MCF 10A (cell line): ENCODE measurements around the gene HOXB6. TPM values are rescaled to one million over a fixed set of nuclear protein-coding genes. Genes with fewer than 3 reads are reported as not detected.

Source experiments
- BruUV-seq: library from RNA; stranded (reverse); fragments of 400-500 nt; replicated peaks from 2 replicates; lab custom pipeline; 2021; lab: Mats Ljungman, UMichigan
- CTCF ChIA-PET: fragments of 300-600 bp; sonication (Branson Sonifier 250); formaldehyde crosslinking; extraction: SDS; loops from one replicate; lab custom pipeline; 2021; ENCODE audit warnings: antibody characterized with exemption, inconsistent platforms; lab: Yijun Ruan, JAX
- POLR2A ChIA-PET: fragments of 300-600, 350-650 bp; sonication (Branson Sonifier 250); formaldehyde crosslinking; extraction: SDS; loops from one replicate; lab custom pipeline; 2020; ENCODE audit warnings: antibody characterized with exemption, inconsistent platforms; lab: Yijun Ruan, JAX
- DNase-seq: peaks from one replicate; pipeline ENCODE4 v3.0.0-alpha.2; 2018; ENCODE audit not compliant: unreplicated experiment
- H3K27ac Mint-ChIP-seq: one replicate; pipeline ENCODE4 v1.8.0; 2022; ENCODE audit warnings: mild to moderate bottlenecking, low read depth, mixed read lengths; ENCODE audit not compliant: unreplicated experiment
- H3K27me3 Mint-ChIP-seq: one replicate; pipeline ENCODE4 v1.8.0; 2022; ENCODE audit warnings: mixed read lengths; ENCODE audit not compliant: insufficient read depth, unreplicated experiment
- H3K36me3 Mint-ChIP-seq: one replicate; pipeline ENCODE4 v1.8.0; 2022; ENCODE audit warnings: mild to moderate bottlenecking, moderate library complexity, mixed read lengths; ENCODE audit not compliant: insufficient read depth, unreplicated experiment
- H3K4me1 Mint-ChIP-seq: one replicate; pipeline ENCODE4 v1.8.0; 2022; ENCODE audit warnings: mixed read lengths; ENCODE audit not compliant: insufficient read depth, unreplicated experiment
- H3K4me3 Mint-ChIP-seq: one replicate; pipeline ENCODE4 v1.8.0; 2022; ENCODE audit warnings: mild to moderate bottlenecking, moderate library complexity, mixed read lengths; ENCODE audit not compliant: unreplicated experiment
- H3K9me3 Mint-ChIP-seq: one replicate; pipeline ENCODE4 v1.8.0; 2022; ENCODE audit warnings: mixed read lengths; ENCODE audit not compliant: unreplicated experiment
- intact Hi-C: fragments of 100-400 bp; cut with micrococcal nuclease; formaldehyde crosslinking; loops from 2 replicates; pipeline ENCODE4 v1.14.1; 2022
- total RNA-seq: library from RNA; stranded (reverse); gene quantifications from 2 replicates; pipeline ENCODE4 v1.2.3, GENCODE V29; 2022
- TF ChIP-seq, protein P1 (sequence below): fragments of 200-600 bp; IDR thresholded peaks from one replicate; pipeline ENCODE4 v1.8.0; 2022; ENCODE audit warnings: antibody characterized with exemption, mild to moderate bottlenecking; ENCODE audit not compliant: unreplicated experiment

HOXB6 gene
- total RNA-seq, 1 experiment from 2014 or later: not detected

DNA sequence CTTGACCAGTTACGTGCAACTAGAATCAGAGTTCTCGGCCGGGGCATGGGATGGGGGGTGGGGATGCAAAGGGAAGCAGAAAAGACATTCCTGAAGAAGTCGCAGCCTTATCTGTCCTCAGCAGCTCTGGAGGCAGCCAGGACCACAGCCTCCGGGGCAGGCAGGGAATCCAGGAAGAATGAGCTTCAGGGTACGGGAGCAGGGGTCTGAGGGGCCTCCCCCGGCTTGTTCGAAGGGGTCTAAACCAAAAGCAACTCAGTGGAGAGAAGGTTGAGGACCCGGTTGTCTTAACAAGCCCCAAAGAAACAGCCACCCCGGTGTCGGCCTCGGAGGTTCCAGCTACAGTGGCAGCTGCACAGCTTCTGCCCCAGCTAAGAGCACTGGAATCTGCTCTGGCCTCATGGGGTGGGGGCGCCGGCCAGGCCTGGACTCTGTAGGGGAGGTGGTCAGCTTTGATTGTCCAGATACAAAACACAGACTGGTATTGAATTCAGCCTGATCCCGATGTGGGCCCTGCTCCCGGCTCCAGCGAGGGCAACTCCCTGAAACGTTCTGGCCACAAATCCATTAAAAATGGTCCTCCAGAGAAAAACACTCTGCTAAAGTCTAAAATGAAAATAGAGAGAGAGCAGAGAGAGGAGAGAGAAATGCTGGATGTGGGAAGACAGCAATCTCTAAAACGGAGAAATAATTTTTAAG is 34.3 kb downstream of the HOXB6 start:
- no TSS peak for BruUV-seq
- TF ChIP-seq, protein P1, sequence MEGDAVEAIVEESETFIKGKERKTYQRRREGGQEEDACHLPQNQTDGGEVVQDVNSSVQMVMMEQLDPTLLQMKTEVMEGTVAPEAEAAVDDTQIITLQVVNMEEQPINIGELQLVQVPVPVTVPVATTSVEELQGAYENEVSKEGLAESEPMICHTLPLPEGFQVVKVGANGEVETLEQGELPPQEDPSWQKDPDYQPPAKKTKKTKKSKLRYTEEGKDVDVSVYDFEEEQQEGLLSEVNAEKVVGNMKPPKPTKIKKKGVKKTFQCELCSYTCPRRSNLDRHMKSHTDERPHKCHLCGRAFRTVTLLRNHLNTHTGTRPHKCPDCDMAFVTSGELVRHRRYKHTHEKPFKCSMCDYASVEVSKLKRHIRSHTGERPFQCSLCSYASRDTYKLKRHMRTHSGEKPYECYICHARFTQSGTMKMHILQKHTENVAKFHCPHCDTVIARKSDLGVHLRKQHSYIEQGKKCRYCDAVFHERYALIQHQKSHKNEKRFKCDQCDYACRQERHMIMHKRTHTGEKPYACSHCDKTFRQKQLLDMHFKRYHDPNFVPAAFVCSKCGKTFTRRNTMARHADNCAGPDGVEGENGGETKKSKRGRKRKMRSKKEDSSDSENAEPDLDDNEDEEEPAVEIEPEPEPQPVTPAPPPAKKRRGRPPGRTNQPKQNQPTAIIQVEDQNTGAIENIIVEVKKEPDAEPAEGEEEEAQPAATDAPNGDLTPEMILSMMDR: no peak
- no peaks in the 10 kb centered on the region for H3K4me1 Mint-ChIP-seq
- ChIA-PET POLR2A (no interaction called here), CTCF (interaction anchor here (0.5 to 0.7 kb wide), 2 partner anchors 241 to 552 kb away, joined by 3 to 4 read pairs; no protein-coding TSS in a partner anchor)
- H3K27me3 Mint-ChIP-seq: no peaks in the 10 kb centered on the region
- no peak for DNase-seq
- H3K4me3 Mint-ChIP-seq: no peak overlapping the region
- H3K27ac Mint-ChIP-seq: no peak overlapping the region
- H3K9me3 Mint-ChIP-seq: no peaks in the 10 kb centered on the region
- no peaks in the 10 kb centered on the region for H3K36me3 Mint-ChIP-seq
- intact Hi-C loops: no loop called here

DNA sequence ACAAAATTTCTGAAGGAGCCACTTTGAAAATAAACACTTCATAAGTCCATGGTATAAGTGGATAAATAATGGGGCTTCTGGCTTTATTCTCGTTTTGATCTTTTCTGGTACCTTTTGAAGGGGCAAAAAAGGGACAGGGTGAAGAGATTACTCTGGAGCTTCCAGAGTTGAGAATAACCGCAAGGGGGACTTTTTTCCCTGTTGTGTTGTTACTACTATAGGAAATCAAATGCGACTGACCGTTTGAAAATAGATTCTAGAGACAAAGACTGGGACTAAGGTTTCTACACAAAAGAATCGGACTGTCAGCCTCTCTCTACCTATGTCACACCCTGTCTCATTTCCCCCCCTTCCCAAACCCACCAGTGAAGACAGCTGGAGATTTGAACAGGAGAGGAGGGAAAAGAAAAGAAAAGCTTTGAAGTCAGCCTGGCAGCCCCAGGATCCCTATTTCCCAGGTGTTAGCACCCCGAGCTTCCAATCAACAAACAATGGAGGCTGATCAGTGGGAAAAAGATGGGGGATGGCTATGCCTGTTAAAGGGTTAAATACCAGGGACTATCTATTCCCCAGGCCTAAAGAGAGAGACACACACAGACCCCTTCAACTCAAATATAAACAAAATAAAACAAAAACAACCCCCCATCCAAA is 35.0 kb downstream of the HOXB6 start:
- Mint-ChIP-seq H3K4me3 (no peak overlapping the region), H3K9me3 (no peaks in the 10 kb centered on the region), H3K4me1 (no peaks in the 10 kb centered on the region), H3K27me3 (no peaks in the 10 kb centered on the region), H3K36me3 (no peaks in the 10 kb centered on the region), H3K27ac (no peak overlapping the region)
- DNase-seq: no peak
- intact Hi-C loops: no loop called here
- no TSS peak for BruUV-seq
- TF ChIP-seq, protein P1: no peak
- ChIA-PET CTCF (interaction anchor here (0.5 to 0.7 kb wide), 2 partner anchors 242 to 551 kb away, joined by 3 to 4 read pairs; no protein-coding TSS in a partner anchor), POLR2A (no interaction called here)

DNA sequence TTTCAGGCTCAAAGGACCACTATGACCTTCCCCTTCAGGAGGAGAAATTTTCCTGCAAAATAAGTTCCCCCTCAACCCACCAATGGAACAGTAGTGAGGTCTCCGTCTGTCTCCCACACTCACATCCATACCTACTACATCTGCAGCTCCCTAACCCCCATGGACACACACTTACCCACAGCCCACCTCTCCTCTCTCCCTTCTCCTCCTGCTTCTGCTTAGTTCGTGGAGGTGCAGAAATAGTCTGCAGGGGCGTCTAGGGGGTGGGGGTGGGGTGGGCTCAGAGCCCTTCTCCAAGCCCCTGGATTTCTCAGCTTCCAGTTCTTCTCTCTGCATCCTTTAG is 35.6 kb downstream of the HOXB6 start:
- ChIA-PET POLR2A (no interaction called here), CTCF (no interaction called here)
- BruUV-seq: no TSS peak
- DNase-seq: no peak
- Mint-ChIP-seq H3K36me3 (no peaks in the 10 kb centered on the region), H3K27ac (no peak overlapping the region), H3K9me3 (no peaks in the 10 kb centered on the region), H3K4me1 (no peaks in the 10 kb centered on the region), H3K27me3 (no peaks in the 10 kb centered on the region), H3K4me3 (no peak overlapping the region)
- intact Hi-C loops: no loop called here
- TF ChIP-seq, protein P1: no peak

DNA sequence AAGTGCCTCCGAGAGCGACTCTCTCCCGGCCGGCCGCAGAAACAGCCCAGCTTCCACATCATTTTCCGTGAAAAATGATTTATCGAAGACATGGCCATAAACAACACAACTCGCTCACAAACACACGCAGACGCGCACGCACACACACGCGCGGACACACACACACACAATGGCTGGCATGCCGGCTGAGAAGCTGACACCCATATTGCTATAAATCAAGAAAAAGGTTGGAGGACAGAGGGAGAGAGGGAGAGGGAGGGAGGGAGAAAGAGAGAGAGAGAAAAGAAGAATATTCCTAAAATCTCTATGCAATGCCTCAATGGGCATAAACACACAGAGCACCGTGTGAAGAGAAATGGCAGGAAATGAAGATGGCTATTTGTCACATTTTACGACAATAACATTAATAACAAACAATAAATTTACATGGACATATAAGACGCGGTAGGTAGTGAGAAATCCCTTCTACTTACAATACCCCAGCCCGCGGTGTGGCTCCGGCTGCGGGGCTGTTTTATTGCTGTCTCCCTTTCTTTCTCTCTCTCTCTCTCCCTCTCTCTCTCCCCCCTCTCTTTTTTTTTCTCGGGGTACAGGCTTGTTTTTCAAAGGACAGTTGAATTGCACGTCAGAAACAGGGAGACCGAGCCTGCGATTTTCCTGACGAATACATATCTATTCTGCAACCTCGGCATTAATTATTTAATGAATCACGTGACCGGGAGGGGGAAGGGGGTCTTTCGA is 36.1 kb downstream of the HOXB6 start:
- Mint-ChIP-seq H3K4me1 (no peaks in the 10 kb centered on the region), H3K36me3 (no peaks in the 10 kb centered on the region), H3K4me3 (no peak overlapping the region), H3K27ac (no peak overlapping the region), H3K9me3 (no peaks in the 10 kb centered on the region), H3K27me3 (no peaks in the 10 kb centered on the region)
- no TSS peak for BruUV-seq
- TF ChIP-seq, protein P1: no peak
- ChIA-PET CTCF (interaction anchor here (0.6 kb wide), 1 partner anchor 334 kb away, joined by 4 read pairs; no protein-coding TSS in a partner anchor), POLR2A (no interaction called here)
- intact Hi-C loops: no loop called here
- no peak for DNase-seq
